GM19240 (cell line): Measurements from ENCODE around the gene SLC44A2.
"Not testable (repeated sequence)": the region's sequence is repeated elsewhere in the genome, so short reads cannot be mapped to it uniquely, and the experiment has no call there.

Experiments used
- DNase-seq: peaks from one replicate; pipeline ENCODE4 v3.0.0; 2011; ENCODE audit warnings: low spot score; ENCODE audit not compliant: insufficient read length

Gene SLC44A2

GRCh38 chr19:10651851-10652250 lies 26.5 kb downstream of the SLC44A2 start:
- no peak for DNase-seq

- no peak for DNase-seq
These were observed 28.1 kb downstream of the SLC44A2 start for GRCh38 chr19:10653482-10653731.

GRCh38 chr19:10653732-10654609 lies 28.6 kb downstream of the SLC44A2 start, which contains the start of gene ILF3:
TSS of gene ILF3 (plus strand) at chr19:10654346. CDS start at chr19:10670606, 16,260 bp downstream.
- DNase-seq = peak; percentile 92

- DNase-seq = peak; percentile 60
These were observed 29.5 kb downstream of the SLC44A2 start for GRCh38 chr19:10654610-10655456.

- no peak for DNase-seq
These were observed 30.3 kb downstream of the SLC44A2 start for GRCh38 chr19:10655457-10656312.

GRCh38 chr19:10660346-10660745 lies 35.0 kb downstream of the SLC44A2 start:
- DNase-seq = no peak

GRCh38 chr19:10661946-10662345 lies 36.6 kb downstream of the SLC44A2 start:
- no peak for DNase-seq

- DNase-seq = no peak
These were observed 37.3 kb downstream of the SLC44A2 start for GRCh38 chr19:10662384-10663251.

- not testable (repeated sequence) for DNase-seq
These were observed 37.9 kb downstream of the SLC44A2 start for GRCh38 chr19:10663252-10663563.

- DNase-seq = no peak
These were observed 42.5 kb downstream of the SLC44A2 start for GRCh38 chr19:10667867-10668266.

- no peak for DNase-seq
These were observed 43.9 kb downstream of the SLC44A2 start for GRCh38 chr19:10669246-10669645.

- DNase-seq = no peak
These were observed 44.8 kb downstream of the SLC44A2 start for GRCh38 chr19:10670182-10670581.

GRCh38 chr19:10670876-10671804 lies 45.8 kb downstream of the SLC44A2 start:
- DNase-seq = no peak

- DNase-seq = not testable (repeated sequence)
These were observed 46.6 kb downstream of the SLC44A2 start for GRCh38 chr19:10671922-10672321.

- not testable (repeated sequence) for DNase-seq
These were observed 49.9 kb downstream of the SLC44A2 start for GRCh38 chr19:10675214-10675613.

GRCh38 chr19:10677751-10678150 lies 52.4 kb downstream of the SLC44A2 start:
- DNase-seq = no peak

GRCh38 chr19:10678813-10679212 lies 53.5 kb downstream of the SLC44A2 start:
- no peak for DNase-seq

- DNase-seq = no peak
These were observed 54.4 kb downstream of the SLC44A2 start for GRCh38 chr19:10679743-10680142.

GRCh38 chr19:10680545-10681135 lies 55.3 kb downstream of the SLC44A2 start:
- DNase-seq = no peak
